CD4-positive, alpha-beta T cell treated with Interleukin-10 for 1 hour (primary cell): ENCODE results near the gene CSN1S1.

ENCODE experiments used
- DNase-seq: peaks from one replicate; pipeline ENCODE4 v3.0.0-alpha.2; 2020

Gene CSN1S1

DNA sequence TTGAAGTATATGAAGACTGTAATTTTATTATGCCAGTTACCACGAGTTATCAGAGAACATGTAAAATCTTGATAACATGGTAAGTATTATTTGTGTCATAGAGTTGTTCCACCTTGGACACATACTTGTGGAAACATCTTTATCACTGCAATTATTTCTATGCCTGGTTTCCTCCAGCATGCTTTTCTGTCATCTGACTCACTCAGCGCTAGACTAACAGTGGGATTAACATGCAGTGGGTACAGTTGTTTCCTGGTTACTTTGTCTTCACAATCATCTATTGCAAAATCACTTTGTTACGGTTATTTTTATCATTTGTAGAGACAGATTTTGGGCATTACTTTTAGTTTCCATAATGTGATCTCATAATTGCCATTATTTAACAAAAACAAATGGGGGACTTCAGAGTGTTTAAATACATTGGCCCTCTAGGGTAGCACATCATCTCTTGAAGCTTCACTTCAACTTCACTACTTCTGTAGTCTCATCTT is 64.7 kb downstream of the CSN1S1 start, which contains the start of gene STATH:
TSS of gene STATH (plus strand) at position 441 of the 491 bp plus-strand sequence. CDS start 2,472 bp downstream, outside the sequence.
- DNase-seq: no peak
